ENCODE results near the gene DDB1.

DDB1 gene

GRCh38 chr11:61293867-61294716 is 38.8 kb downstream of the DDB1 start:
- peak; percentile 84 for DNase-seq

DNA sequence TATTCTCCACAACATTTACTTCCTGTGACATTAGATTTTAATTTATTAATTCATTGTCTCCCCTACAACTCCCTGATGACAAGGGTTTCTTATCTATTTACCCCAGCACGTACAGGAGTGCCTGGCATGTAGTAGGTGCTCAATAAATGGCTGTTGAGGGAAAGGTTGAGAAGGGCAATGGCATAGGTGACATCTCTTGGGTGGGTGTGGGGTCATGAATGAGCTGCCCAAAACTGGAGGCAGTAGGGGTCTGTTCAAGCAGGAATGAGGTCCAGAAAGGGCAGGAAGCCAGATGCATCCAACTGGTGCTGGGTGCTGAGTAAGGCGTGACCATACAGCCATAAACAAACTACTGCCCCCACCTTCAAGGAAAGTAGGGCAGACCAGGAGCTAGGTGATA is 40.5 kb downstream of the DDB1 start:
- DNase-seq: no peak

- DNase-seq: no peak
Measured at GRCh38 chr11:61290905-61291690, 41.8 kb downstream of the DDB1 start.

GRCh38 chr11:61287338-61287977 is 45.4 kb downstream of the DDB1 start:
- DNase-seq: no peak

DNA sequence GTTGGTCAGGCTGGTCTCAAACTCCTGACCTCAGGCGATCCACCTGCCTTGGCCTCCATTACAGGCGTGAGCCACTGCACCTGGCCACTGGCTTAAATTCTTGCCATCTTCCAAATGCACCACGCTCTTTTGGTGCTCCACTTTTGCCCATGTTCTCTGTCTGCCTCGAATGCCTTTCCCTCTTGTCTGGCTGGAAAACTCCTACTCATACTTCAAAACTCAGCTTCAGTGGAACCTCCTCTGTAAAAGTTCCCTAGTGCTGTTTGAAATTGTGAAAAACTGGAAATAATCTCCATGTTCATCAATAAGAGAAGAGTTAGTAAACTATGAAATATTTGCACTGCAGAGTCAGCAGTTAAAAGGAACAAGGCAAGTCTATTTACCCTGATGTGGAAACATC is 49.3 kb downstream of the DDB1 start:
- DNase-seq: no peak

DNA sequence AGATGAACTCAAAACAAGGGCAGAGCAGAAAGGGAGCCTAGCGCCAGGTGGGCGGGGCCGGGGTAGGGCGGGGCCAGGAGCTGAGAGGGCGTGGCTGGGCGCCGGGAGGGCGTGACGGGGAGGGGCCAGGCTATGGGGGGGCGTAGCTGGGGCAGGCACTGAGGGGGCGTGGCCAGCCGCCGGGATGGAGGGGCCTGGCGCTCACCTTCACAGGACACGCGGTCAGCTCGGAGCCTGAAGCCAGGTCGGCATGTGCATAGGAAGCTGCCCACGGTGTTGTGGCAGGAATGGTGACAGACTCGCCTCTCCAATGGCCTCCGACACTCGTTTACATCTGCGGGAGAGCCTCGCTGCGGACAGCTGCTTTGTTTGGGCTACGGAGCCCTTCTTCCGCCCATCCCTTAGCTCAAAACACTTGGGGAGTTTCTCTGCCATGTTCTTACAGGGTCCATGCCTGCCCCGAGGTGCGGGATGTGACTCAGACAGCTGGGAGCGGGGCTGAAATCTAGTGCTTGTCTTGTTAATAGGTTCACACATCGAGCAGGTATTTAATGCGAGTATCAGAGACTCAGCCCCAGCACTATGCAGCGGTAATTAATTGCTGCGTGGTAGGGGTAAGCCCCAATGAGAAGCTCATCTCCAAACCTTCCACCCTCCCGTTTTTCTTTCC is 51.2 kb downstream of the DDB1 start:
- peak; percentile 18 for DNase-seq

DNA sequence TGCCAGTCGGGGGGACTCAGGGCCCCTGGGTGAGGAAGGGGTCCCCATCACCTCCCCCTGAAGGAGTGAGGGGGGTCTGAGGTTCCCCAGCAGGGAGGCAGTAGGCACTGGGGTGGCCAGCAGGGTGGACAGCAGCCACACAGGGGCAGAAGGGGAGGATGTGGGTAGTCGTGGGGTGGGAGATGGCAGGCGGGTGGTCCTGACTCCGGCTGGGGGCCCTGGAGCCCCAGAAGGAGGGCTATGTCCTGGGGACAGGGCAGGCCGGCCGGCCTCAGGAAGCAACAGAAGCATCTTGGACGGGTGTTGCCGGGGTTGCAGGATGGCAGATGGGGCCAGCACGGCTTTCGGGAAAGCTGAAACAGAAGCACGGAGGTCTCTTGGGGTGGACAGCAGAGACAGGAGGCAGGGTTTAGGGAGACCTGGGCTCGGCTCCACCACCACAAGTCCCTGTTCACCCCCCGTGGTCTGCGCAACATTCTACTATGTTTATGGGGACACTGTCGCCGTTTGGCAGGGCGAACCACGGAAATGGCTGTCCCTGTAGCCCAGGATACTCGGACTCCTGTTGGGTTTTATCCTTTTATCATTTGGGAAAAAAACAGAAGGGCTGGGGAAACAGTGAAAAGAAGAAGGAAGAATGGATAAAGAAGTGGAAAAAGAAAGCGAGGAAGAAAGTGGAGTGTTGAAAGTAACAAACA is 51.9 kb downstream of the DDB1 start:
- DNase-seq: no peak

DNA sequence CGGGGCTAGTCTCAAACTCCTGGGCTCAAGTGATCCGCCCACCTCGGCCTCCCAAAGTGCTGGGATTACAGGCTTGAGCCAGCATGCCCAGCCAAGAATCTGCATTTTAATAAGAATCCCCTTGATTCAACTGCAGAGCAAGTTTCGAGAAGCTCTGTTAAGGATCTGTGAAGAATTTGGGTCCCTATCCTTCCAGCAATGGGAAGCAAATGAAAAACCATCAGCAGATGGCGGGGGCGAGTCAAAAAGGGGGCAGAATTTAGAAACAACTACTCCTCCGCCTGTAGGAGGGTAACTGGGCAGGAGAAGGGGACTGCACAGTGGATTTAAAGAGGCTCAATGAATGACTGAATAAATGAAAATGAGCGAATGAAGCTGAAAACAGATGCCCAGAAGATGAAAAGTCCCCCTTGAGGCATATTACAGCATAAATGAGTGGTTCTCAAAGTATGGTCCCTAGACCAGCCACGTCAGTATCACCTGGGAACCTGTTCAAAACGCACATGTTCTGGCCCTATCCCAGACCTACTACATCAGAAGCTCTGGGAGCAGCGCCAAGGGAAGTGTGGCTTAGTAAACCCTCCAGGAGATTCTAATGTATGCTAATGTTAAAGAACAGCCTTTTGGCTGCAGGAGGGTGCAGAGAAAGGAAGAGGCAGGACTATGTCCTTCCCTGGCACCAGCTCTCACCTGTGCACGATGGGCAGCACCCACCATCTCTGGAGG is 52.8 kb downstream of the DDB1 start:
- DNase-seq: no peak

GRCh38 chr11:61278001-61278470 is 54.9 kb downstream of the DDB1 start:
- no peak for DNase-seq

DNA sequence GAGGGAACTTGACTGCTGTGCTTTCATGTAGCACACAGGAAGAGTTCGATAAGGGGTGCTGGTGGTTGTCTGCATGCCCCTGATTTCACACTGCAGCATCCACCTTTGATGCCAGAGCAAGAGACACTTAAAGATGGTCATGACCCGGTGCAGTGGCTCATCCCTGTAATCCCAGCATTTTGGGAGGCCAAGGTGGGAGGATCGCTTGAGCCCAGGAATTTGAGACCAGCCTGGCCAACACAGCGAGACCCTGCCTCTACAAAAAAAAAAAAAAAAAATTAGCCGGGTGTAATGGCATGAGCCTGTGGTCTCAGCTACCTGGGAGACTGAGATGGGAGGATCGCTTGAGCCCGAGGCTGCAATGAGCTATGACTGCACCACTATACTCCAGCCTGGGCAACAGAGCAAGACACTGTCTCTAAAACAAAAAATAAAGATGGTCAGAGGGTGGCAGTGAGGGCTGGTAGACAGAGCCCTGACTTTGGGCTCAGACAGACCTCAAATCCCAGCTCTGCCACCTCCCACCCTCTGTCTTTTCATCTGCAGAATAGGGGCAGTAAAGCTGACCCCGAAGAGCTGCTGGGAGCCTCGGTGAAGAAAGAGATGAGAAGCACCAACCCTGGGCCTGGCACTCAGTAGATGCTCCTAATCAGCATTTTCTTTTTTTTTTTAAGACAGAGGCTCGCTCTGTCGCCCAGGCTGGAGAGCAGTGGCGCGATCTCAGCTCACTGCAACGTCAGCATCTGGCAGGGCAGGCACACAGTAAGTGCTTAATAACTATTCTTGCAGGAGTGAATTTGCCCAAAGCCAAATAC is 55.5 kb downstream of the DDB1 start:
- DNase-seq: no peak

DNA sequence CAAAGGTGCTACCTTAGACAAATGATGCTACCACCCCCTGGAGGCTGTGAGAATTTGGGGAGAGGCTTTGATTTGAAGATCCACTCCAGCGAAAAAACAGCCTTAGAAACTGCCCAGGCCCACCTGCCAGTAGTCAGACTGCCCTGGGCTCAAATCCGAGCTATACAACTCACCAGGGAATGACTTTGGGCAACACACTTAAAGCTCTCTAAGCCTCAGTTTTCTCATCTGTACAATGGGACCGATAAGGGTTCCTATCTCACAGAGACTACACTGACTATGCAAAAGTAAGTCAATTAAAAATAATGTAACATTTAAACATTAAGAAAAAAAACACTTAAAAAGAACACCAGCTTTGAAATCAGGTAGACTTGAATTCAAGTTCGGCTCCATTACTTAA is 57.7 kb downstream of the DDB1 start:
- no peak for DNase-seq

GRCh38 chr11:61274084-61274483 is 58.8 kb downstream of the DDB1 start:
- no peak for DNase-seq

DNA sequence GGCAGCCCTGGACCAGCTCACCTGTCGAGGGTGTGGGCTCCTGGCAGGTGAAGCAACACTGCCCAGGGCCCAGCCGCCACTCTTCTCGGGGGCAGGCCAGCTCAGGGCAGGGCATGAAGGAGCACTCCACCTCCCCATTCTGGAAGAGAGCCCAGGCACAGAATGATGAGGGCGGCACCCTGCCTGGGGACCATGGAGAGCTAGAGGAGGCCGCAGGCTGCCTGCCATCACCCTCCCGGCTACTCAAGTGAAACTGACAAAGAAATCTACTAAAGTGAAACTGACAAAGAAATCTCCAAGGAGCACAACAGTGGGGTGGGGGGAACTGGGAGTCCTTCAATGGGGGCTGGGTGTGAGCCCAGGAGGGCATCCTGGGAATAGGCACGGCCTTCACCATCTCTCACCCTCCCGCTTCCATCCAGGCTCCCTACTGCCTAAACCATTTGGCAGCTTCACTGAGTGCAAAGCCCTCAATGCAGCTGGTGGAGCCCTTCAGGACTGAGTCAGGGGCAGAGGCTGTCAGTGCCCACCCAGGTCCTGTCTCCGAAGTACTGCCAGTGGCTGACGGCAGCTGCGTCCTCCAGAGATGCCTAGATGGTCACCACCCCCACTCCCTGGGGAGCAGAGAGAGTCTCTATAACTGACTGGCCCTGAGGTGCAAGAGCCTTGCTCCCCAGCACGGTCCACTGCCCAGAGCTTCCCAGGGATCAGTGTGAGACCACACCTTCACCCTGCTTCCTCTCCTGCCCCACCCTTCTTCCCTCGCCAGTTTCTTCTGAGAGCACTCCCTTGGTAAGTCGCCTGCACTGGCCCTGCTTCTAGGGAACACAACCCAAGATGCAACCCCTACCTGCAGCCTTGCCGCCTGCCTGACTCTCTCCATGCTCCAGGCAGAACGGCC is 59.5 kb downstream of the DDB1 start:
- DNase-seq: no peak

DNA sequence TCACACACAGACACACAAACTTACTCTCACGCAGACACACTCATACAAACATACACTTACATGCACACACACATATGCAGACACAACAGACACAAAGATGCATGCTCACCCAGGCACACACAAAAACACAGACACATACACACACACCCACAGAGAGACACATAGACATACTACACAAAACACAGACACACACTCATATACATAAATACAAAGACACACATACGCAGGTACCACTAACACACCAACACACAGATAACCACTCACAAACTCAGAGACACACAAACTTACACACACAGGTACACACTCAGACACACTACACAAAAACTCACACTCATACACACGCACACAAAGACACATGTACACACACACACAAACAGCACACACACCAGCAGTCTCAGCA is 60.2 kb downstream of the DDB1 start:
- no peak for DNase-seq

DNA sequence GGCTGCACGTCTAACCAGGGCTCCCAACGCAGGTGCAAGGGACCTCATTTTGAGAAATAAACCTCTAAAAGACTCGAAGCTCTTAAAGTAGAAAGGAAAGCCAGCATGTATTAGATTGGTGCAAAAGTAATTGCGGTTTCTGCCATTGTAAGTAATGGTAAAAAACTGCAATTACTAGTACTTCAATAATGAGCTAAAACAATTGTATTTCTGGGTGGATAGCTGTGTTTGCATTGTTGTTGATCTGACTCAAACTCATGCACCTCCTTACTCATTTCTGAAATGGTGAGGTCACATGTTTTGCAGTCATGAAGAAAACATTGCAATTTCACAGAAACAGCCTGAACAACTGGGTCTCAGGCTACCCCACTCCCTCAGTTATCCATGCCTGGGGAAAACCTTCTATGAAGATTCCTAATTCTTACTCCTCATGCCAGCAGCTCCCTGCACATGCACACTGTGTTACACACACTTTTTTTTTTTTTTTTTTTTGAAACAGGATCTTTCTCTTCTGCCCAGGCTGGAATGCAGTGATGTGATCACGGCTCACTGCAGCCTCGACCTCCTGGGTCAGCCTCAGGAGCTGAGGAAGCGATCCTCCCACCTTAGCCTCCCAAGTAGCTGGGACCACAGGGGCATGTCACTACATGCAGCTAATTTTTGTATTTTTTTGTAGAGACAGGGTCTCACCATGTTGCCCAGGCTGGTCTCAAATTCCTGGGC is 62.4 kb downstream of the DDB1 start:
- no peak for DNase-seq

DNA sequence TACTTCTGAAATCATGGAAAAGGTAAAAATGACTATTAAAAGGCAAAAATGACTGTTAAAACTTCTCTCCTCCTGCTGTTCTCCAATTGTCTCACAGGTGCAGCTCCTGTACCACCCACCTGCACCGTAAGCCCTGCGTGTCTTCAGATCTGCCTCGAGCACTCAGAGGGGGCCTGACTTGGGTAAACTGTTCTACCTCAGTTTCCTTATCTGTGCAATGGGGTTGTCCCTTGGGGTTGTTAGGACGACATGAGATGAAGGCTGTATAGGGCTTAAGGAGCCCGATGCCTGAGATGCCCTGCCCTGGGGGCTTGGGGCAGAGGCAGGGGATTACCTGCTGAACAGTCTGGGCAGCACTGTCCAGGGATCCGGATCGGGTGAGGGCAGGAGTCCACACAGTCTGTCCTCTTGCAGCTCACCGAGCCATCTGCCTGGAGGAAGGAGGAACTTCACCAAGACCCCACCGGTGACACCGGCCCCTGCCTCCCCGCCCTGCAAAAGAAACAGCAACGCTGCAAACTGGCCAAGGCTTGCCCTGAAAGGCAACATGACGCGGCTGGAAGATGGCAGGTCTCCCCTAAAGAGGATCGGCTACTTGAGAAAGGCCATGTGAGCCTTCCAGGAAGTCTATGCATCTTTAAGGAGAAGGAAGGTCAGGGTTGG is 64.2 kb downstream of the DDB1 start:
- no peak for DNase-seq

DNA sequence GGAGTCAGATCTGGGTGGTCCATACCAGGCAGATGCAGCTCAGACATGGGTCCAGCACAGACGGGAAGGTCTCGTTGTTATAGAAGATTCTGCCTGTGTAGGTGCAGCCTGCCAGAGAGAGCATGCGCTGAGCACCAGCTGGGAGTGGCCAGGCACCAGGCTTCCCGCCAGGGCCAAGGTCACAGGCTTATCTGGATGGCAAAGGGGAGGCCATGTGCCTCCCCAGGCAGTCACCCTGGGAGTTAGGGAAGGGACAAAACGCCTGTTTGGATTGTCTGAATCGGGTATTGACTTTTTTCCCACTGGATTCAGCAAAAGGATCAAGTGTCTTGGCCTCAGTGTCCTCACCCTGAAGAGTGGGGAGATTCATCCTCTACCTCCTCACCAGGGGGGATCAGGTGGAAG is 65.5 kb downstream of the DDB1 start:
- DNase-seq: no peak

DNA sequence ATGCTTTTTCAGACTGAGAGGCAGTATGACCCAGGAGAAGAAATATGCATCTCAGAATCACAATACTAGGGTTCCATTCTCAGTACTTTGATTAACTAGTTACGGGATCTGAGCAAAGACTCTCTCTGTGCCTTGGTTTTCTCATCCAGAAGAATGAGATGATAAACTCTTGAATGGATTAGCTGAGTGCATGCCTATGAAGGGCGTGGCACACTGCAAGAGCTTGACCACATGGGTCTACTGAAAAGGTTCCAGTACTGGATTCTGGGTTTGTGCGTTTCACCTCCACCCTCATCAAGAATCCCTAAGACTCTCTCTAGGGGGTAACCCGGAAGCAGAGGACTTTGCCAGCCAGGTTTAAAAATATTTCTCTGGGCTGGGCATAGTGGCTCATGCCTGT is 66.3 kb downstream of the DDB1 start:
- DNase-seq: no peak
